Measurements from ENCODE around the gene CBX5.

GRCh38 chr12:54304187-54304810 lies 24.4 kb upstream of the CBX5 start:
- TF ChIP-seq POLR2A (IDR thresholded peaks at IDR 0.05) (no peak), CTCF (IDR thresholded peaks at IDR 0.05) (no peak), POLR2AphosphoS5 (IDR thresholded peaks at IDR 0.05) (no peak), EP300 (IDR thresholded peaks at IDR 0.05) (no peak)

All from sigmoid colon (tissue), 4 donors.